Measurements from ENCODE around the gene ABLIM1. TPM values are rescaled to one million over a fixed set of nuclear protein-coding genes. Genes with fewer than 3 reads are reported as not detected.
A peak's percentile ranks its signal among the peaks of the same experiment; 100 is the strongest.

The ABLIM1 gene
- total RNA-seq, 3 donors from 2014 or later, result 89.0 to 216 (median 131) TPM

DNA sequence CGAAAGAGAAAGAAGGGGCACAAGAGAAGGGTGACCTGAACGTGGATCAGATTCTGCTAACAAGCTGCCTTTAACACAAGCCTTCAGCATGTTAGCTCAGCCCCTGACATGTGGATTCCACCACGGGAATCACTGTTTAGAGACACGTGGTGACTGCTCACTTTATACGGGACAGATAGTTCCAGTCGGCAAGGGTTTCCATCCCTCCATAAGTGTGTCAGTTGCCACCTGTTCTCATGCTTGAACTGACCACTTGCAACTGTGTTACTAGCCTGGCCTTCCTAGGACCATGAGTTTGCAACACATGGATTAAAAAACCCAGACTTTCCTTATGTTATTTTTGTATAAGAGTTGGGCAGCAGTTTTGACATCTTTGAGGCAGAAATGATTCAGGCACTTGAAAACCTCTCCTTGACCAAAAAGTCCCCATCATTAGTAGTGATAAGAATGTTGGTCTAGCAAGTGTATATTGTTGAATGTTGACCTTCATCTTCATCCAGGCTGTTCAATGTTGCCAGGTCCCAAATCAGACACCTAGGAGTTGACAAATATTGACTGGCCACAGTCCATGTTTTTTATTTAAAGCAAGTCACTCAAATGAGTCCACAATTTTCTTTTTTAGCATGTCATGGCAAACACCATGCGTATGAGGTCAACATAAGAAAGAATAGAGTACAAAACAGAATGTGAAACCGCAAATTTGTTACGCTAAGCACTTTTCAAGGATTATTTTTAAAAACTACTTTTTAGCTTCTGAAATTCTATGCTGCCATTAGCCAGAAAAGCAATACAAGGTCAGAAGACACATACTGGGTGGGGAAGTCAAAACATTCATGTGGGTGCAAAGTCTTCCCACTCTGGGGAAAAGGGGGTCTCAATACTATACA is 101.6 kb downstream of the ABLIM1 start:
- no peak for DNase-seq (ENCODE audit: low spot score in 2 of 2)
- intact Hi-C loops (cut with DNase I; ENCODE audit: low total_unique reads), result loop anchor here (10.0 kb wide), 1 partner anchor 218 kb away; no protein-coding TSS in a partner anchor
- Histone ChIP-seq H3K4me1 (no peaks in the 10 kb centered on the region), H3K36me3 (peaks cover 3% of the 10 kb centered on the region), H3K4me3 (no peak overlapping the region), H3K27ac (no peak overlapping the region), H3K9me3 (no peaks in the 10 kb centered on the region), H3K27me3 (no peaks in the 10 kb centered on the region)
- TF ChIP-seq CTCF (IDR thresholded peaks at IDR 0.05), result no peak
- no peak for TF ChIP-seq POLR2AphosphoS5 (IDR thresholded peaks at IDR 0.05)
- no peak for TF ChIP-seq POLR2A (IDR thresholded peaks at IDR 0.05)

DNA sequence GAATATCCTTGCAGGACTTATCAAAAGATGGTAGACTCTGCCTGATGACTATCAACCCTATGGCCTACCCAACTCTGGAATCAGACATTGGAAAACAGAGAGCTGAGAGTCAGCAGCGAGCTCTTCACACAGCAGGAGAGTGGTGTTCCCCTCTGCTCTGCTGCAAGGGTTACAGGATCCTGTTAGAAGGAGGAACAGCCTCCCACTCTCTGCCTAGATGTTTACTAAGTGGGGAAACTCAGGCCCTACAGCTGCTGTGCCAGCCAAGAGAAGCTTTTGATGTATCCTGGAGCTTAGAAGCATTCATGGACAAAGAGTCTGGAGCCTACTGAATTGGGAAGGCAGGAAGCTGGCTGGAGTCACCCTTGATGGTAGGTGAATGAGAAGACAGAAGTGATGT is 104.6 kb downstream of the ABLIM1 start:
- no peak for DNase-seq (ENCODE audit: low spot score in 2 of 2)
- no peaks in the 10 kb centered on the region for H3K4me1 ChIP-seq
- peaks cover 3% of the 10 kb centered on the region for H3K36me3 ChIP-seq
- no peak overlapping the region for H3K27ac ChIP-seq
- H3K4me3 ChIP-seq, result no peak overlapping the region
- H3K27me3 ChIP-seq, result no peaks in the 10 kb centered on the region
- H3K9me3 ChIP-seq, result no peaks in the 10 kb centered on the region
- intact Hi-C loops (cut with DNase I; ENCODE audit: low total_unique reads), result loop anchor here (10.0 kb wide), 1 partner anchor 221 kb away; no protein-coding TSS in a partner anchor
- TF ChIP-seq POLR2A (IDR thresholded peaks at IDR 0.05), result no peak
- no peak for TF ChIP-seq CTCF (IDR thresholded peaks at IDR 0.05)

DNA sequence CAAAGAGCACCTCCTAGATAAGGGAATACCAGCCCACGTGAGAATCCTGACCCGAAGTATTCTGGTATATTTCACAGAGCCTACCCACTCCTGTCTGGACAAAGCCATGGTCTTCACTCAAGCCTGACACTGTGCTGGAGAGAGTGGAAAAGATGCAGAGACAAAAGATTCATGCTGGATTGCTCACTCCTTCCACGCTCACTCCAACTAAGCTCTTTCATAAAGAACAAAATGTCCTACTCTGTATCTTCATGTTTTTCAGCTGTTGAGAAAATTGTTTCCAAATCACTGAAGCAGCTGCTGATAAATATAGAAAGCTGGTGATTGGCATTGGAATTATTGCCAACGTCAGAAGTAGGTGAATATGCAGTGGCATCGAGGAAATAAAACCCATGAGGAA is 106.0 kb downstream of the ABLIM1 start:
- intact Hi-C loops (cut with DNase I; ENCODE audit: low total_unique reads), result loop anchor here (10.0 kb wide), 1 partner anchor 223 kb away; no protein-coding TSS in a partner anchor
- no peak for DNase-seq (ENCODE audit: low spot score in 2 of 2)

DNA sequence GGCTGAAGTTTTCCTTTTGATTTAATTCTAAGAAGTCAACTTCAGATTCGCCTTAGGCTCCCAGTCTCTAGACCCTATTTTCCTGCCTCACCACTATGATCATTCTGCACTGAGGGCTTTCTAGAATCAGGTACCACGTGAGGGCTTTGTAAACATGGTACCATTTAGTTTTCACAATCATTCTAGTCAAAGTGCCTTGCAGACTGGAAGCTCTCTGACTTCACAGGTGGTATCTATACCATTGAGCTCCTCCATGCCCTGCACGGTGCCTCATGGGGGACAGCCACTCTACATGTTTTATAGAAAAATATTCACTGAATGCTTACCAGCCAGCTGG is 106.5 kb downstream of the ABLIM1 start:
- no peak for DNase-seq (ENCODE audit: low spot score in 2 of 2)
- TF ChIP-seq POLR2A (IDR thresholded peaks at IDR 0.05) (no peak), CTCF (IDR thresholded peaks at IDR 0.05) (no peak), POLR2AphosphoS5 (IDR thresholded peaks at IDR 0.05) (no peak)
- intact Hi-C loops (cut with DNase I; ENCODE audit: low total_unique reads), result loop anchor here (10.0 kb wide), 1 partner anchor 223 kb away; no protein-coding TSS in a partner anchor
- Histone ChIP-seq H3K4me1 (no peaks in the 10 kb centered on the region), H3K9me3 (no peaks in the 10 kb centered on the region), H3K4me3 (peak overlapping the region in 2 of 3 donors; percentile 15 to 51), H3K36me3 (peaks cover under 1% of the 10 kb centered on the region), H3K27ac (peak overlapping the region; percentile 60 to 65), H3K27me3 (no peaks in the 10 kb centered on the region)

More for the DNA sequence above, 106.0 kb downstream of the ABLIM1 start:
- peak overlapping the region; percentile 60 to 65 for H3K27ac ChIP-seq
- TF ChIP-seq POLR2AphosphoS5 (IDR thresholded peaks at IDR 0.05), result no peak
- TF ChIP-seq CTCF (IDR thresholded peaks at IDR 0.05), result no peak
- TF ChIP-seq POLR2A (IDR thresholded peaks at IDR 0.05), result no peak
- H3K36me3 ChIP-seq, result peaks cover 3% of the 10 kb centered on the region
- no peaks in the 10 kb centered on the region for H3K27me3 ChIP-seq
- no peak overlapping the region for H3K4me3 ChIP-seq
- H3K9me3 ChIP-seq, result no peaks in the 10 kb centered on the region
- no peaks in the 10 kb centered on the region for H3K4me1 ChIP-seq
